GM21576 (cell line): Measurements from ENCODE around the gene CDC16.

Source experiments
- ATAC-seq: cut with Tn5 transposase; IDR thresholded peaks from one replicate; pipeline ENCODE4 v1.9.1; 2021; ENCODE audit warnings: mild to moderate bottlenecking, moderate library complexity; ENCODE audit not compliant: unreplicated experiment

The CDC16 gene

GRCh38 chr13:114296448-114296847 lies 61.8 kb downstream of the CDC16 start:
- no peak for ATAC-seq

DNA sequence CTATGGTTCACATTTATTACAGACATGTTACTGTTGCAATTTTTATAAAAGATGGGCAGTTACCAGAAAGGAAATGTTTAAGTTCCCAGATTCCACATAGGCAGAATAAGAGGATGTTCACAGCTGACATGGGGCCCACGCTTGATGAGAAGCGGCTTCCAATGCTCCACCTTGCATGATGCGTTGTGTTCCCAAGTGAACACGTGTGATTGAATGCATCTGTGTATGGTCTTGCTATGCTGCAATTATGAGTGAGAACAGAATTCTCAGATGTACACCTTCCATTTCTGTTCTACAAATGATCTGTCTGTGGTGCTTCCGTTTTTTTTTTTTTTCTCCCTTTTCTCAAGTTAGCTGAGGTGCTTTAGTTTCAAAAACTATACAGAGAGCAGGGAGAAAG lies 62.2 kb downstream of the CDC16 start:
- no peak for ATAC-seq

- ATAC-seq, result no peak
These were observed 64.2 kb downstream of the CDC16 start for GRCh38 chr13:114298866-114299265.

- no peak for ATAC-seq
These were observed 65.1 kb downstream of the CDC16 start for GRCh38 chr13:114299604-114300305.

GRCh38 chr13:114303700-114304327 lies 69.1 kb downstream of the CDC16 start:
- no peak for ATAC-seq

- ATAC-seq, result no peak
These were observed 69.8 kb downstream of the CDC16 start for GRCh38 chr13:114304346-114305034.

- no peak for ATAC-seq
These were observed 74.4 kb downstream of the CDC16 start for GRCh38 chr13:114309086-114309485.

DNA sequence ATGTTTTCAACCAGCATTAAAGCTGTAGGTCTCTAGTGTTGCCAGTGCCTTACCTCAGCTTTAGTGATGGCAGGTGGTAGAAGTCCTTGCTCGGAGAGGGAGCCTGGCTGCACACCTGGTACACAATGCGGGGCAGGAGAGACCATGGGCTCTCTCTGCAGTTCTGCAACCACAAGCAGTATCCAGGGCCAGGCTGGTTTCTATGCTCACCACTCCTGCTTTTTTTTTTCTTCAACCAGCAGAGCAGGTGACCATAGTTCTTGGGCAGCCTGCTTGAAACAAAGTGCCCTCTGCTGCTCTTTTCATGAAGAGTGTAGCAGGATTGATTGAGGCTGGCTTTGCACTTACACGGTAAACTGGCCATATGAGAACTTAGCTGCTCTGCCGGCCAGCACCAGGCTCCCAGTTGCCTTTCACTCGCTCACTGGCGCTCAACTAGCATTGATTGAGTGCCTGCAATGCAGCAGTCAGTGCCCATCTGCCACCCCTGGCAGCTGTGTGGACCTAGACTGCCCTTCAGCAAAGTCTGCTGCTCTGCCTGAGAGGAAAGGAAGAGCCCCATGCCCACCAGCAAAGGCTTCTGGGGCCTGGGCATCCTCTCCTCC lies 75.2 kb downstream of the CDC16 start:
- no peak for ATAC-seq

- ATAC-seq, result no peak
These were observed 76.3 kb downstream of the CDC16 start for GRCh38 chr13:114310956-114311355.

- ATAC-seq, result no peak
These were observed 76.7 kb downstream of the CDC16 start for GRCh38 chr13:114311387-114311786.

- no peak for ATAC-seq
These were observed 77.2 kb downstream of the CDC16 start for GRCh38 chr13:114311908-114312307.

GRCh38 chr13:114313061-114313860 lies 78.6 kb downstream of the CDC16 start:
- ATAC-seq, result no peak

DNA sequence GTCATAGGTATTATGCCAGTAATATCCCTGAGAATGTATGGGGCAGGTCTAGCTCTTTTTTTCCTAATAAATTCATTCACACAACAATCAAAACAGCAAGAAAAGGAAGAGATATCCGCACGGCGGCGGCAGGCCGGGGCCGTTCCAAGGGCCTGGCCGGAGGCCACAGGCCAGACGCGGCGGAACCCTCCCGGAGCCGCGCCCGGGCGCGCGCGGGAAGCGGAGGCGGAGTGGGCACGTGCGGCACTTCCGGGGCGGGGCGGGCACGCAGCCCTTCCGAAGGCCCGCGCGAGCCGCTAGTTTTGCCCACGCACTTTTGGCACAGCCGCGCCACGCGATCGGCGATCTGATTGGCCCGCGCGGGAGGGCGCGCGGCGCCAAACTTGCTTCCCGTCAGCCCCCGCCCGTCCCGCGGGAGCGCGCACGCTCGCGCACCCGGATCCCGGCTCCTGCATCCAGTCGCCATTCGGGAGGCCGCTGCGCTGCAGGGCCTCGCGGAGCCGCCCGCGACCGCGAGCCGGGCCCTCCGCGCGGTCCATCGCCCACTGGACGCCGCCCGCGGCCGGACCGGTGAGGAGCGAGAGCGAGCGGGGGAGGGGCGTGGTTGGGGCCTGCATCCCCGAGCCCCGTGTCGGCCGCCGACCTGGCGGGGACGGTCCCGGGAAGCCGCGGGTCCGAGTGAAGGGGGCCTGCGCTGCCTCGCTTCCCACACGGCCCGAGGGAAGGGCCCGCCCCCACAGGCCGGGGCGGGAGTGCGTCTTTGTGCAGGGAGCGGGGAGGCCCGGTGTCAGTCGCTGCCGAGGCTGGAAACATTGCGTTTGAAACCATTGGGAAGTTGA lies 79.6 kb downstream of the CDC16 start, which contains the start of gene CHAMP1:
CHAMP1 (plus strand) TSS at position 430 of the 839 bp plus-strand sequence. CDS start 9,340 bp downstream, outside the sequence.
- ATAC-seq, result peak; percentile 78

DNA sequence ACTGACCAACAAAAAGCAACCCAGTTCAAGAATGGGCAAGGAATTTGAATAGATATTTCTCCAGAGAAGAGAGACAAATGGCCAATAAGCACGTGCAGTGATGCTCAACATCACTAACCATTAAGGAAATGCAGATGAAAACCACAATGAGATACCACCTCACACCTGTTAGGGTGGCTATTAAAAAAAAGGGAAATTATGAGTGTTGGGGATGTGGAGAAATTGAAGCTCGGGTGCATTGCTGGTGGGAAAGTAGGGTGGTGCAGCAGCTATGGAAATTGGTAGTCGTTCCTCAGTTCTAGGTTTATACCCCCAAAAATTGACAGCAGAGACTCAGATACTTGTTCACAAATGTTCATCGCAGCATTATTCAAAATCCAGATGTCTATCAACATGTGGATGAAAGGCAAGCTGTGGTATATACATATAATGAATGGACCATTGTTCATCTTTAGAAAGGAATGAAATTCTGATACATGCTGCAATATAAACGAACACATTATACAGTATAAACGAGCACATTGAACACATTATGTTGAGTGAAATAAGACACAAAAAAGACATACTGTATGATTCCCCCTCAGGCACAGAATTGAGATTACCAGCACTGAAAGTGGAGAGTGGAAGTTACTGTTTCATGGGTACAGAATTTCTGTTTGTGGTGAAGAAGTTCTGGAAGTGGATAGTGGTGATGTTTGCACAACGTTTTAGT lies 80.5 kb downstream of the CDC16 start:
- no peak for ATAC-seq

GRCh38 chr13:114318624-114319023 lies 83.9 kb downstream of the CDC16 start:
- ATAC-seq, result no peak

DNA sequence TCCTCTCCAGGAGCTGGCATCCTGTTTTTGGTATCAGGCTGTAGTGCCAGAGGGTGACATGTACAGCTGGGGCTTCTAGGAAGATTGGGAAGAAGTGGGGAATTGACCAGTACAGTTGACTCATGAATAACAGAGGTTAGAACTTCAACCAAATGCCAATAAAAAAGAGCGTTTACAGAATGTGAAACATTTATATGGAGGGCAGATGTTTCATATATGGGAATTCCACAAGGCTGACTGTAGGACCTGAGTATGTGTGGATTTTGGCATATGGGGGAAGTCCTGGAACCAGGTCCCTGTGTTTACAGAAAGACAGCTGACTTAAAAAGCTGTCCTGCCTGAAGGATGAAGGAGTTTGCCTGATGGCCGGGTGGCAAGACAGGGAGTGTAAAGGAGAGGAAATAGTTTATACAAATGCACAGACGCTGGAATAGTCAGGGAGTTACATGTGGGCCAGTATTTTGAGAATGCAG lies 84.8 kb downstream of the CDC16 start:
- ATAC-seq, result no peak

DNA sequence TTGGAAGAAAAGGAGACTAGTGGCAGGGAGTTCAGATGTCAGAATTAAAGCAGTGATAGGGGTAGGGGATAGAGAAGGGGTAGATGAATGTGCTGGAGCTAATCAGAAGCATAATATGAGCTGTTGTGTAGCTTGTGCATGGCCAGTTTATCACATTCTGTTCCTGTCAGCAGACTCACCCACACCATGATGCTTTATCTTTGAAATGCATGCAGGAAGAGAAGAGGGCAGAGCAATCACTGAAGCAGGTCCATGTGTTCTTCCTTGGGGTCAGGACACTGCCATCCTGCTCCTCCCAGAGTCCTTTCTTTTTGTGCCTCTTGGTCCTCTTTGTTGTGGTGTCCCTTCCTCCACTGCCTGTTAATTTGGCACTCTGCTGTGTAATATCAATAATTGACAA lies 85.4 kb downstream of the CDC16 start:
- no peak for ATAC-seq

DNA sequence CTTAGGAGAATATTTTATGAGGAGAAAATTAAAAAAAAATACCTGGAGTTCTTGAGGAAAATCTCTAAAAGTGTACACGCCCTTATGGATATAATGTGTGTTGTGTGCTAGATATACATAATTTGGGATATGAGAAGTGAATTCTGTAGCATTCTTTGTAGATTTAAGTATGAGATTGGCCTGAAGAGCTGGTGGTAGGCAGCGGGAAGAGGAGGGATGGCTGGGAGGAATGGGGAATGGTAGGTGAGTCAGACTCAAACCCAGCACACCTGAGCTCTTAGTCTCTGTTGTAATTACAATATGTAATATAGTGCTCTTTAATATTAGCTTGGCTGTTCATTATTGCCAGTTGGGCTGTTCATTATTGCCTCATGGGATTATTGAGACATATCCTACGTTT lies 86.6 kb downstream of the CDC16 start:
- ATAC-seq, result no peak
